ELR (cell line): ENCODE measurements around the gene PCDH9.

Experiments used
- DNase-seq: peaks from one replicate; pipeline ENCODE4 v3.0.0-alpha.2; 2015; ENCODE audit warnings: low read depth

PCDH9 gene

DNA sequence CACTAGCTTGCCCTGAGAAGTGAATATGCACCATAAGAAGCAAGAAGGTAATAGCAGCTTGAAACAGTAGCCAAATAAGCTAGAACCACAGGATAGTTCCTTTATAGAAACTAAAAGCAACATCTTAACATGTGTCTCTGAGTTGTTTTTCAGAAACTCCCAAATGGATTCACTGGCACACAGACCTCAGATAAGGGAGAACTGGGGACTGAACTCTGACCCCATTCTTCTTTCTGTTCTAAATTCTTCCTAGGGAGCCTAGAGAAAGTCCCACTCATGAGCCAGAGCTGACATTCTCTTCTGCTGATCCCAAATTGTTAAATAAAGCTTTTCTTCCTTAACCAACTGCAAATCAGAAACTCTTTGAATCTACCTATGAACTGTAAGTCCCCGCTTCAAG, 146.1 kb downstream of the PCDH9 start:
- DNase-seq, result no peak

DNA sequence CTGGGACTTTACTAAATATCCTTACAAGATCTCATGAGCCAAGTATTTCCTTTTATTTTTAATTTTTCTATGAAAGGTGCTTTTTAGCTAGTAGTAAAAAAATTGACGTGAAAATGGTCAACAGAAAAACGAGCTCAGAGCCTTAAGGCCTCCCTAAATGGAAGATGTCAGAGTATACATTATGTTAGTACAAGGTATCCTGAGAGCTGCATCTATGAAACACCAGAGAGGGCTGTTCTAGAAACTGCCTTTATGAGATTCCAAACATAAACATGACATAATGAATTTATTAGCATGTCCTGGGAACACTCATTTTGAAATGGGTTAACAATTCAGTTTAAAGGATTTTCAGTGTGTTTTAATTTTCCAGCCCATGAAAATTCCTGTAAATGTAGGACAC, 146.6 kb downstream of the PCDH9 start:
- DNase-seq, result no peak

DNA sequence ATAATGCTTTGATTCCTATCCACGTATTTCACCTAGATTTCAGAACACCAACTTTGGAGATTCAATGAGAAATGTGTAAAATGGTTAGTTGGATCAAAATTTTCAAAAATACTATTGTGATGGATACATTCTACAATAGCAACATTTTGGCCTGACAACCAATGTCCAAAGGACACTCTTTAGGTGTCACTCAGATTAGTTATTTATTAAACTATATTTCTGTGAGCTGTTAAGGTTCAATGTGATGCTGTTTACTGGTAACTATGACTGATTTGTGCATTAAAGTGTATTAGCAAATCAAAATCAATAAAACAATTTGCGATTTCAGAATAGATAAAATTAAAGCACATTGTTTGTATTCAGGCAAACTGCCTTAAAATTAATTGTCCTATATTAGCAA, 149.8 kb downstream of the PCDH9 start:
- no peak for DNase-seq

DNA sequence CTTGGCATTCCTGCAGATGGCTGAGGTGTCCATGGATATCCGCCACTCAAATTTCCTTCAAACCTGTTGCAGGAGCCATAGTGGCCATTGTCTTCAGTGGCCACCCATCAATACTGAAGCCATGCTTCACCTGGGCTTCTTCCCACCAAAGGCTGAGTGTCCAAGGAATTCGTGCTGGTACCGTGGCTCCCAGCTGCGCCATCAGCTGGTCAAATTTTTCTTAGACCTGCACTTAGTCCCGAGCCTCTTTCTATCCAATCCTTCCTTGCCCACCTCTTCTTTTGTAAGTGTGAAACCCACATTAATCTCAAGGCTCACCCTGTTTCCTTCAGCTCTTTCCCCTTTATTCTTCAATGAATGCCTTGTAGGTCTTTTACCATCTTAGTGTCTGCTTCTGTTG, 152.1 kb downstream of the PCDH9 start:
- no peak for DNase-seq

- DNase-seq, result no peak
These were observed 153.0 kb downstream of the PCDH9 start for GRCh38 chr13:67077132-67077531.

DNA sequence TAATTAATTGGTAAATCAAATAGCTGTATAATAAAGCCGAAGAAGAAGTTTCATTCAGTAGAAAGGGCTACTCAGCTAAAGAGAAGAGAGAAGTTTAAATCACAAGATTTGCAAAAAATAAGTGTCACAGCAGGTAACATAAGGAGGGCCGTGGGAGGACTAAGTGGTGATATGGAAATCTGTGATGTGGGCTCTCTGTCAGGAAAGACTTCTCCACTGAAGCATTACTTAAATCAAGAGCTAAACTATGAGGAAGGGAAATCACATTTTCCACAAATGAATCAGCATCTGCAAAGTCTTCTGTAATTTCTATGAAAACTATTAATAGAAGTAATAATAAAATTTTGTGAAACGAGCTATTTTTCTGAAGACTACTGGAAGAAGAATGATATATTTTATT, 153.8 kb downstream of the PCDH9 start:
- DNase-seq, result no peak

DNA sequence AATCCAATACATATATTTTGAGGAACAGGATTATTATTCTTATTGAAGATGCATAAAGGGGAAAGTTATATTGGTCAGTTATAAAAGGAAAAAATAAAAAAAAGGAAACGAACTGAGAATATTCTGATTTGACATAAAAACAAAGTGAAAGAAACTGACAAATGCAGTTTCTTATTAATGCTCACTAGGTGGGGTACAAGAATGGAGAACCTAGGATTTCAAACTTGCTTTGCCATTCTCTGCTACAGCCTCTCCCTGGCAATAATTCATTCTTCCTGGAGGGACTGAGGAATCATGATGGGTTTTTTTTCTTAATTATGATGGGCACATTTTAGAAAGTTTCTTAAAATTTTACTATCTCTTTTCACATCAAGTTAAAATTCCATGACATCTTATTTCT, 154.9 kb downstream of the PCDH9 start:
- DNase-seq, result peak; percentile 36

DNA sequence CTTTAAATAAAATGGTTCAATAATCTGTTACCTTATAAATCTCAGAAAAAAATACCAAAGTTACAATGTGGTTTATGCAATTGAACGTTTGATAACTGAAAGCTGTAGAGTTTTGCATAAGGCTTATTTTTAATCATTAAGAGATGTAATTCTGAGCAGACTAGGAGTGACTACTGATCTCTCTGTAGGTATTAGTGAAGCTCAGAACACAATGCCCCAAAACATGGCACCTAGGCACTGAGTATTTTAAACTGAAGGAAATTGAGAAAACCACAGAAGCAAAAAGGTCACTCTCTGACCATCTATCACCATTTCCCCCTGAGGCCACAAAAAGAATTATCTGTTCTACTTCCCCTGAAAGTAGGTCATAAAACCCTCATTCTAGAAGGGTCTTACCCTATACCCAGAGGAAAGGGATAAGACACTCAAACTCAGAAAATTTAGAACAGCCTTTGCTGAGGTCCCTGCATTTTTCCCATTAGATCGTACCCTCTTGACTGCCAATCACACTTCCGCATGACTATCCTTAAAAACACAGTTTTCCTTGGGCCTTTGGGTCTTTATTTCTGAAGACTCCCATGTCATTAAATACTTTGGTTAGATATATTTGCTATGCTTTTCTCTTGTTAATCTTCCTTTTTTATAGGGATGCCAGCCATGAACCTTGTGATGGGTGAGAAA, 158.1 kb downstream of the PCDH9 start:
- DNase-seq, result no peak

DNA sequence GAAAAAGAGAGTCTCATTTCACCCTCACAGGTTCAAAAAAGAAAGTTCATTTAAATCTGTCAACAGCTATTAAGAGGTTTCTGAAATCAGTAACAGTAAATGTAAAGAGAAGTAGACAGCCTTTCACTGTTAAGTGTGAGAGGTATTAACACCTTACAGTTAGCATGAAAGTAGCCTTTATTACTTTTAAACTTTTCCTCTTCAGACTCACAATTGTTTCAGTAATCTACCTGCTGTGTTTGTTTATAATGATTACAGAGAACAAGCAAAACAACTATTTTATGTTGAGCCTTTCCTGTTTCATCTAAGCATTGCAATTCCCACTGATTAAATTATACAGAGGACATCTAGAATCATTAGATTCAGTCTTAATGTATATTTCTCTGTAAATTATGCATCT, 159.8 kb downstream of the PCDH9 start:
- no peak for DNase-seq

GRCh38 chr13:67069117-67069767, 160.9 kb downstream of the PCDH9 start:
- DNase-seq, result peak; percentile 8

- DNase-seq, result no peak
These were observed 165.2 kb downstream of the PCDH9 start for GRCh38 chr13:67064920-67065319.

DNA sequence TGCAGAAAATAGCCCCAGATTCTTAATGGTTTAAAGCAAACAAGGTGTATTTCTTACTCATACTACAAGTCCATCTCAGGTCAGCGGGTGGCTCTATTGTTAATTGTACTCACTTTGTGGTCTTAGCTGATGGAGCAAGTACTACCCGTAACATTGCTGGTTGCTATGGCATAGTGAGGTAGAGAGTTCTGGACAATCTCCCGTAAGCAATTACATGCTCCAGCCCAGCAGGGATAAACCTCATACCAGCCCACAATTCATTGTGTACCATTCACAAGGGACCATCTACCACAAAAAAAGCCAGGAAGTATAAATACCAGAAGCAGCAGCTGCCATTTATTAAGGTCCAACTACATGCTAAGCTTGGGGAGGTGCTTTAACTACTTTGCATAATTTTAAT, 167.1 kb downstream of the PCDH9 start:
- no peak for DNase-seq

GRCh38 chr13:67062160-67062559, 168.0 kb downstream of the PCDH9 start:
- no peak for DNase-seq

- no peak for DNase-seq
These were observed 168.4 kb downstream of the PCDH9 start for GRCh38 chr13:67061750-67062149.

- DNase-seq, result no peak
These were observed 177.3 kb downstream of the PCDH9 start for GRCh38 chr13:67052550-67053490.

DNA sequence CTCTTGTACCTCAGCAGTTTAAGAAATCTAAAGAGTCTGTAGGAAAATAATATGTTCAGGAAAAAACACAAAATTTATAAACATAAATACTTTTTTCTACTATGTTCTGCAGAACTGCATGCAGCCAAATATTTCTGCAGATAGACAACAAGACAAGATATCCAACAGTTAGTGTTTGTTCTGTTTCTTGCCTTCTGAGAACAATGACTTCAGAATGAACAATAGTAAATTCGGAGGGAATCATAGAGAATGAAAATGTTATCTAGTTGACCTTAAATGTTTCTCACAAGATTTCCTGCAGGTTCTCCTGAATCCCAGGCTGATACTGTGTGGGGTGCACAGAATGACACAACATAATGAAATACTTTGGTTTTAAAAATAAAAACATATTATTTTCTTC, 180.4 kb downstream of the PCDH9 start:
- DNase-seq, result no peak

- peak; percentile 12 for DNase-seq
These were observed 181.3 kb downstream of the PCDH9 start for GRCh38 chr13:67048821-67049150.

GRCh38 chr13:67048084-67048820, 181.9 kb downstream of the PCDH9 start:
- peak; percentile 6 for DNase-seq

DNA sequence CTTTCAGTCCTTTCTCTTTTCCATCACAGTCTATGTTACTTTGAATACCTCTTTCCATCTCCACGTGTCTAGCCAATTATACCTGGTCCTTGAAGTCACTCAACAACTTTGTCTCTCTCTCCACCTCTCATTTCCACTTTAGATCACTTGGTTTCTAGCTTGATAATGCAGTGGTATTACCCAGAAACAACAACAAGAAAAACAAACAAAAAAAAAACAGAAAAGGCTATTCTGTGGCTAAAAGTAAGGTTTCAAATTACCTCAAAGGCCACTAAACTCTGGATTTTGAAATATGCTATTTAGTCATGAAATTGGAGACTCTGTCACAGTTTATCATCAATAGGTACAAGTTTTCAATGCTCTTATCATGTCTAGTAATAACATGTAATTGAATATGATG, 184.8 kb downstream of the PCDH9 start:
- DNase-seq, result no peak

DNA sequence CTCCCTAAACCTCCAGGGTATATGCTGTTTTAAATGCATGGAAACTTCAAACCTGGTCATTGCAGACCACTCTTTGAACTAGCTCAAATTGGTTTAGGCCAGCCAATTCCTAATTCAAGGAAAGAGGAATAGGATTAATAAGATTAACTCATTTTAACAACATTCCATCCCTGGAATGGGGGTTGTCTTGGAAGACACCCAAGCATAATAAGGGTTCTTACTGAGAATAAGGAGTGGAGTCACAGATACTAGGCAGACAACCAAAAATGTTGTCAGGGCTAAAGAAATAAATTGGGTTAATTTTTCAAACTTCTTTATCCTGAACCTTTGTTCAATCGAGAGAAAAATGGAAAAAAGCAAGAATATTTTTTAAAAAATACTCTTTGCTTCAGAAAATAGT, 186.2 kb downstream of the PCDH9 start:
- no peak for DNase-seq

DNA sequence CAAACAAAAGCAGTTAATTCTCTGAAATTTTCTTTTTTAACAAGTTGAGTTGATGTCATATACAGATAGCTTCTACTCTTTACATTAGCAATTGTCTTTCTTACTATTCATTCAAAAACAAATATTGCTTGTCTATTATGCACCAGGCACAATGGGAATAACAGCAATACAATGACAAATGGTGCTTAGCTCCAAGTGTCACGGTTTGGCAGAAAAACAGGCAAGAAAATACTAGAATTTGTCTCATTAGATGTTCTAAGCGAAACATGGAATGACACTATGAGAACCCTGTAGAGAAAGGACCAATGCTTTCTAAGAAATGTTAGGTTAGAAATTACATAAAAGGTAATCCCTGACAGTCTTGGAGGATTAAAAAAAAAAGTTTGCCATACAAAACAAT, 187.6 kb downstream of the PCDH9 start:
- DNase-seq, result no peak

GRCh38 chr13:67036699-67037457, 193.3 kb downstream of the PCDH9 start:
- DNase-seq, result no peak
